ENCODE data around the gene AMBP. TPM values are rescaled to one million over a fixed set of nuclear protein-coding genes. Genes with fewer than 3 reads are reported as not detected.

AMBP gene
- total and polyA plus RNA-seq, 4 donors: 0.23 to 1.7 TPM; not detected in 2

DNA sequence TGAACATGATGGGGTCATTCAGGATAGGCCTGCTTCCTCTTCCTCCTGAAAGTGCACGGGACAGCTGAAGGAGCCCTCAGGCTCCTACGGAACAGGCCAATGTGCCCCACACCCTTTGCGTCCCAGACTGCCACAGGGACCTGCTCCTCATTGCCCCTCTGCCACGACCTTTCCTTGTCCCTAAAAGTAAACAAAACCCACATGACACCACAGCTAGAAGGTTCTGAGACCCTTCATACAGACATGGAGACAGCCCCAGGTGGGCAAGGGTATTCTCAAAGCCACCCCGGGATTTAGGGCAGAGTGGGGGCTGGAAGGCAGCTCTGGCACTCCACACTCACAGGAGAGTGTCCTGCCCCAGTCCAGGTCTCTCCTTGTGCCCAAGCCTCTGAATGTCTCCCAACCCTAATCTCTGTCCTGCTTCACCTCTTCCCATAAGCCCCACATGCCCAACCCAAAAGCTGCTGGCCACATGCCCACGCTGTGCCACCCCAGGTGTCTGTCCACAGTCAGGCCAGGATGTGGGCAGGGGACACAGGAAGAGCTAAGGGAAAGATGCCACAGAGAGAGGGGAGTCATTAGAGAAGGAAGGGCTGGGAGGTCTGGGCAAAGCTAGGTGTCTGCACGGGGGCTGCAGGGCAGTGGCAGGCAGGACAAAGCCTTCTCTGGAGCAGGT is 800 bp downstream of the AMBP start:
- no peaks in the 10 kb centered on the region for H3K36me3 ChIP-seq (ENCODE audit: control insufficient read depth, insufficient read depth, low read length)
- DNase-seq (ENCODE audit: low read depth in 4 of 6, low spot score in 6 of 6): no peak
- 72% methylated on average over 7 of the region's 7 CpGs for WGBS (ENCODE audit: insufficient coverage)
- H3K9me3 ChIP-seq (ENCODE audit: control insufficient read depth, insufficient read depth, low read length): no peaks in the 10 kb centered on the region
- H3K4me1 ChIP-seq (ENCODE audit: control insufficient read depth, insufficient read depth, low read length): peaks cover 12% of the 10 kb centered on the region
- H3K27ac ChIP-seq (ENCODE audit: low read depth, low read length): no peak overlapping the region
- peaks cover 3% of the 10 kb centered on the region for H3K27me3 ChIP-seq (ENCODE audit: control insufficient read depth, insufficient read depth, low read length)
- no peak overlapping the region for H3K4me3 ChIP-seq (ENCODE audit: low read depth, low read length)

DNA sequence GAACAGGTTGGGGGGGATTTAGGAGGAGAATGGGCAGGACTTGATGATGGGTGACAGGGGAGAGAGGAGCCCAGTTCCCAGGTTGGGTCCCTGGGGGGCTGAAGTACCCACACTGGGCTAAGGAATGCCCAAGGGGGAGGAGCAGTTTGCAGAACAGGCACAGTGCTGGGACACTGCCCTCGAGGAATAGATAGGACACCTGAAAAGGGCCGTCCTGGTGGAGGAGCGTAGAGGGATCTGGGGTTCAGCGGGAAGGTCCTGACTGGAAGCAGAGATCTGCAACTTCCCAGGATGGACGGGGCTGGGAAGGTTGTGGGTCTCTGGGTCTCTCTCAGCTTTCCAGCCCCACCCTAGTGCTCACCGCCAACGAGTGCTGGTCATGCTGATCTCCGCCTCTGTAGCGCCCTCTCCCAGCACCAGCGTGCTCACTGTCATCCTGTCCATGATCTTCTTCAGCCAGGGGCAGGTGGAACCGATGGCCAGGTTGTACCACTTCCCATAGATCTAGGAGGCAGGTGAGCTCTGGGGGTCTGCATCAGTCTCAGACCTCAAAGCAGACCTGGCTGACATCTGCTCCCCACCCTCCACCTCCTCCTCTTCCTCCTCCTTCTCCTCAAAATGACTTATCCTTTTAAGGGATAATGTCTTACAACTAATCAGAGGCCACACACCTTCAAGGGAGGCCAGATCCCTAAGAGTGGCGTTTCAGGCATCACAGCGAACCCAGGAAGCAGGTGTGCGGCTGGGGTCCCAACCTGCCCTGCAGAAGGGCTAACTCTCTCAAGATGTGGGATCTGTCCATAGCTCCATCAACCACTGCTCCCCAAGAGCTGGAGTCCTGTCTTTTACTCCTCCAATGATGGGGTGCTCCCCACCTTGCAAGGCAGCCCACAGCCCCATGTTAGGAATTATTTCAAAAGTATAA is 1.6 kb downstream of the AMBP start:
- H3K27me3 ChIP-seq (ENCODE audit: control insufficient read depth, insufficient read depth, low read length): peaks cover 3% of the 10 kb centered on the region
- no peak overlapping the region for H3K27ac ChIP-seq (ENCODE audit: low read depth, low read length)
- no peaks in the 10 kb centered on the region for H3K36me3 ChIP-seq (ENCODE audit: control insufficient read depth, insufficient read depth, low read length)
- H3K4me1 ChIP-seq (ENCODE audit: control insufficient read depth, insufficient read depth, low read length): peaks cover 20% of the 10 kb centered on the region
- no peak overlapping the region for H3K4me3 ChIP-seq (ENCODE audit: low read depth, low read length)
- H3K9me3 ChIP-seq (ENCODE audit: control insufficient read depth, insufficient read depth, low read length): no peaks in the 10 kb centered on the region
- WGBS (ENCODE audit: insufficient coverage): 77% methylated on average over 9 of the region's 14 CpGs
- DNase-seq (ENCODE audit: low read depth in 4 of 6, low spot score in 6 of 6): no peak

DNA sequence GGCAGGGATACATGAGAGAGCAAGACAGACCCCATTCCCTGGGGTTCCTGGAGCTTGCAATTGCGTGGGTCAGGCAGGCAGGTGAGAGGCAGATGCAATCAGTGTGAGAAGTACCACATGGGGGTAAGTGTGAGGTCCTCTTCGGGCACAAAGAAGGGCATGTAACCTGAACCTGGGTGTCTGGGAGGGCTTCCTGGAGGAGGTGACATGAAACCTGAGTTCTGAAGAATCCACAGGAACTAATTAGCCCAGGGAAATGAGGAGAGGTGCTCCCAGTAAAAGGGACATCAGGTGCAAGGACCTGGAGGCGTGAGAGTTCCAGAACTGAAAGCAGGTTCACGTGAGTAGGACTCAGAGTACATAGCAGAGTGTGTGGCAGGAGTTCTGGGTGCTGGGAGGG is 2.5 kb downstream of the AMBP start:
- no peak overlapping the region for H3K4me3 ChIP-seq (ENCODE audit: low read depth, low read length)
- WGBS (ENCODE audit: insufficient coverage): 63% methylated on average over 4 of the region's 4 CpGs

DNA sequence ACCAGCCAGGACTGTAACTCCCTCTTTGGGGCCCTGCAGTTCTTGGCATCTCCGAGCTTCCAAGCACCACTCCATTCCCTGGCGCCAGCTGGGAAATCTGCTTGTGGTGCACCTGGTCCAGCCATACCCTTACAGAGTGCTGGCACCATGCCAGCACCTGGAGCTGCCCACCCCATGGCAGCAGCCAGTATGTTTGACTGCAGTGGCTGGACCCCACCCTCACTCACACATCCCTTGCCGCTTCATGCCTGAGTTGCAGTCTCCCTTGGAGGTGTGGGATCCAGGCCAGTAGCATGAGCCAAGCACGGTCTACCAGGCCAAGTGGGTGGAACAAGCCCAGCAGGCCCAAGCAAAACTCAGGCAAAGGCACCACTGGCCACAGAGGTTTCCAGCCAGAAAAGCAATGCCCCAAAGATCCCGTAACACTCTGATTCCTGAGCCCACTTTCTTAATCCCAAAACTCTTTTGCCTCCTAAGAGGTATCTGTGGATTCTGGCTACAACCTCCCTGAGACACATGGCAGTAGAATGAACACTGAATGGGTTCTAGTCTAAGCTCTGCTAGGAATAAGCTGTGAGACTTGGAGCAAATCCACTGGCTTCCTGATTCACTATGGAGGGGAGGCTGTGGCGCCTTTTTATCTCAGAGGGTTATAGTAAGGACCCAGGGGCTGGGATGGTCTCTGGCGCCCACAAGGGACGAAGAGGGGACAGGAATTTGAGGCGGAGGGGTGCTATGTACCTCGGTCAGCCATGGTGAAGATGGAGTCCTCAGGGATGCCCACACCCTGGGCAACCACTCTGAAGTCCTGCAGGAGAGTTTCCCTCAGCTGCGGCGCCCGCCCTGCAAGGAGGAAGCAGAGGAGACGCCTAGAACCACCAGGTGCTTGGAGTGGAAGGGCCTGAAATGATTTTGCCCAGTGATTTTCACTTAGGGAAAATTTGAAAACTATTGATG is 5.6 kb downstream of the AMBP start:
- Histone ChIP-seq H3K9me3 (ENCODE audit: control insufficient read depth, insufficient read depth, low read length) (no peaks in the 10 kb centered on the region), H3K36me3 (ENCODE audit: control insufficient read depth, insufficient read depth, low read length) (peaks cover 8% of the 10 kb centered on the region), H3K27ac (ENCODE audit: low read depth, low read length) (no peak overlapping the region), H3K4me1 (ENCODE audit: control insufficient read depth, insufficient read depth, low read length) (peaks cover 13% of the 10 kb centered on the region), H3K4me3 (ENCODE audit: low read depth, low read length) (no peak overlapping the region), H3K27me3 (ENCODE audit: control insufficient read depth, insufficient read depth, low read length) (peaks cover 3% of the 10 kb centered on the region)
- DNase-seq (ENCODE audit: low read depth in 4 of 6, low spot score in 6 of 6): peak; percentile 12 to 84 (median 26)
- WGBS (ENCODE audit: insufficient coverage): 60% methylated on average over 13 of the region's 14 CpGs

More for the DNA sequence above, 2.5 kb downstream of the AMBP start:
- DNase-seq (ENCODE audit: low read depth in 4 of 6, low spot score in 6 of 6): no peak
- H3K36me3 ChIP-seq (ENCODE audit: control insufficient read depth, insufficient read depth, low read length): peaks cover 4% of the 10 kb centered on the region
- no peak overlapping the region for H3K27ac ChIP-seq (ENCODE audit: low read depth, low read length)
- H3K9me3 ChIP-seq (ENCODE audit: control insufficient read depth, insufficient read depth, low read length): no peaks in the 10 kb centered on the region
- H3K4me1 ChIP-seq (ENCODE audit: control insufficient read depth, insufficient read depth, low read length): peaks cover 20% of the 10 kb centered on the region
- peaks cover 3% of the 10 kb centered on the region for H3K27me3 ChIP-seq (ENCODE audit: control insufficient read depth, insufficient read depth, low read length)

DNA sequence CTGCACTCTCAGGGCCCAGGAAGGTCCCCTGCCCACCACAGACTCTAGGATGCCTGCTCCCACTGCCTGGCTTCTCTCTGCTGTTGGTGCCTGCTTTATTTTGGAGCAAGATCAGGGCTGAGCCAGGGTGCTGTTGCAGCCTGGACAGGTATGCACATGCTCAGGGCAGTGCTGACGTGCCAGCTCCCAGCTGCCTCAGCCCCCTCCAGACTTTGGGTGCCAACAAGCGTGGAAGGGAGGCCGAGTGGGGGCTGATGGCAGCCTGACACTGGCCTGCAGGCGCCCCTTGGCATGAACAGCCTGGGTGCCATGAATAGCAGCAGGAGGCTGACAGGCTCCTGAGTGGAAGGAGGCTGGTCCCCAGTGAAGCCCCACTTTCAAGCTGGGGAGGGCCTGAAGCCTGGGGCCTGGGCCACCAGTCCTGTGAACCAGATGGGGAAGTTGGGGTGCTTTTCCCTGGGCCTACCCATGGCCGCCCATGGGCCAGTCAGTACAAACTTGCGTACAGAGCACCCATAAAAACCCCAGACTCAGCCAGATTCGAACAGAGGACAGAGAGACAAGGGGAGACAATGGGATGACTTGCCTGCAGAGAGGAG is 6.8 kb downstream of the AMBP start:
- Histone ChIP-seq H3K9me3 (ENCODE audit: control insufficient read depth, insufficient read depth, low read length) (no peaks in the 10 kb centered on the region), H3K27me3 (ENCODE audit: control insufficient read depth, insufficient read depth, low read length) (peaks cover 3% of the 10 kb centered on the region), H3K4me3 (ENCODE audit: low read depth, low read length) (no peak overlapping the region), H3K4me1 (ENCODE audit: control insufficient read depth, insufficient read depth, low read length) (peaks cover 13% of the 10 kb centered on the region), H3K36me3 (ENCODE audit: control insufficient read depth, insufficient read depth, low read length) (peaks cover 8% of the 10 kb centered on the region), H3K27ac (ENCODE audit: low read depth, low read length) (no peak overlapping the region)
- 81% methylated on average over 7 of the region's 7 CpGs for WGBS (ENCODE audit: insufficient coverage)
- no peak for DNase-seq (ENCODE audit: low read depth in 4 of 6, low spot score in 6 of 6)

DNA sequence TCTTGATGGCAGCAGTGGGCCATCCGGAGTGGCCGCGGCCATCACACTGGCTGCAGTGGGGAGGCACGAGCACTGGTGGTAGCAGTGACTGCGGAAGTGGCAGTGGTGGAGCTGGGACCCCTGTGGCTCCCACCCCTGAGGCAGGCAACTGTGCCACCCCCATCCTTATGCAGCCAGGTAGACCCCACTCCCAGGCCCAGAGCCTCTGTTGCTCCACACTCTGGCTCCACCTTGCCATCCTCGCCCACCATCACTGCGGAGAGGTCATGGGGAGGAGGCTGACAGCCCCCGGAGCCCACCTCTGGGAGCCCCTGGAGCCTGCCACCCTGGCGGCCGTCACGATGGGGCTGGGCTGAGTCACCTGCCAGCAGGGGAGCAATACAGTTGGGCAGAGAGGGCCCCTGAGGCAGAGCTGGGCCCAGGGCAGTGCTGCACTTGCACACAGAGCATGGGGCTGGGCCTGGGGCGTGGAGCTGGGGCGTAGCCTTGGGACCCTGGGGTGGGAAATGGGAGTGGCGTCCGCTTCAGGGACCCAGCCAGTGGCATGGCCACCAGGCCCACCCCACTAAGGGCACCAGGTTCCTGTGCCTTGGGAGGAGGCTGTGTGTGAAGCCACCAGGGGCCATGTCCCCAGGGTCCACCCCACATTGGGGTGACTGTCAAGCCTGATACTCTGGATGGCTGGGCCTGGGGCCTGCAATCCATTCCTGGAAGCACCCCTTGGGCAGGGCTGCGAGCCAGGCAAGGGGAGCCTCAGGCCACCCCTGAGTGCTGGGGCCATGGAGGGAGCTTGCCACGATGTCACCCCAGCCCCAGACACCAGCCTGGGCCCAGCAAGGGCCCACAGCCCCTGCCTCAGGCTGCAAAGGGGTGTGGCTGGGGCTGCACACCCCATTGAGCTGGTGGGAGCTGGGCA is 7.7 kb downstream of the AMBP start:
- no peak overlapping the region for H3K4me3 ChIP-seq (ENCODE audit: low read depth, low read length)
- WGBS (ENCODE audit: insufficient coverage): 88% methylated on average over 17 of the region's 17 CpGs
- peaks cover 8% of the 10 kb centered on the region for H3K36me3 ChIP-seq (ENCODE audit: control insufficient read depth, insufficient read depth, low read length)
- no peaks in the 10 kb centered on the region for H3K9me3 ChIP-seq (ENCODE audit: control insufficient read depth, insufficient read depth, low read length)
- DNase-seq (ENCODE audit: low read depth in 4 of 6, low spot score in 6 of 6): no peak
- H3K27ac ChIP-seq (ENCODE audit: low read depth, low read length): no peak overlapping the region
- H3K27me3 ChIP-seq (ENCODE audit: control insufficient read depth, insufficient read depth, low read length): peaks cover 1% of the 10 kb centered on the region
- peaks cover 13% of the 10 kb centered on the region for H3K4me1 ChIP-seq (ENCODE audit: control insufficient read depth, insufficient read depth, low read length)

DNA sequence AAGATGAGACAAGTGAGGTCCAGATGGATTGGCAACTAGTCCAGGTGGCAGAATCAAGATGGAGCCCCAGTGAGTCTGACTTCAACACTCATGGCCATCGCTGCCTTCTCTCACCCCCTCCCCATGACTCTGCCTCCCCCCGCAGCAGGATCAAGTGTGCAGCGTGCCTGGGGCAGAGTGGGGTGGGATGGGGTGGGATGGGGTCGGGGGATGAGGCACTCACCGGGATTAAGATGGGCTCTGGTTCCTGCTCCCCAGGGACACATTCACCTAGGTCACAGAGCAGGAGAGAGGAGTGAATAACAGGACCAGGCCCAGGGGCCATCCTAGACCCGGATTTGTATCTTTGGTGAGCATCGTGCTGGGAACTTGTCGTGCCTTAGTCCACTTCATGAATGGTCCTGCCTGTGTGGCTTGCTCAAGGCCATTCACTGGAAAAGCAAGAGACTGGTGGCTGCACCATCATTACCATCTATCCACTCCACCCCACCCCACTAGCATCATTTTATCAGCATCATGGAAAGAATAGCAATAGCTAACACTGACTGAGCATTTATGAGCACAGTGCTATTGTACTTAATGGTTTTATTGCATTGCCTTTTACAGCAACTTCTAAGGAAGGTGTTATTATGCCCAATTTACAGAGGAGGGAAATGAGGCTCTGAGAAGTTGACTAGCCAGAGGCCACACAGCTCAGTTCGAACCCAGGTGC is 8.5 kb downstream of the AMBP start:
- H3K4me1 ChIP-seq (ENCODE audit: control insufficient read depth, insufficient read depth, low read length): peaks cover 13% of the 10 kb centered on the region
- H3K27me3 ChIP-seq (ENCODE audit: control insufficient read depth, insufficient read depth, low read length): no peaks in the 10 kb centered on the region
- no peaks in the 10 kb centered on the region for H3K9me3 ChIP-seq (ENCODE audit: control insufficient read depth, insufficient read depth, low read length)
- no peak overlapping the region for H3K27ac ChIP-seq (ENCODE audit: low read depth, low read length)
- WGBS (ENCODE audit: insufficient coverage): 50% methylated on average over 5 of the region's 9 CpGs
- H3K36me3 ChIP-seq (ENCODE audit: control insufficient read depth, insufficient read depth, low read length): peaks cover 8% of the 10 kb centered on the region
- no peak overlapping the region for H3K4me3 ChIP-seq (ENCODE audit: low read depth, low read length)
- DNase-seq (ENCODE audit: low read depth in 4 of 6, low spot score in 6 of 6): no peak

DNA sequence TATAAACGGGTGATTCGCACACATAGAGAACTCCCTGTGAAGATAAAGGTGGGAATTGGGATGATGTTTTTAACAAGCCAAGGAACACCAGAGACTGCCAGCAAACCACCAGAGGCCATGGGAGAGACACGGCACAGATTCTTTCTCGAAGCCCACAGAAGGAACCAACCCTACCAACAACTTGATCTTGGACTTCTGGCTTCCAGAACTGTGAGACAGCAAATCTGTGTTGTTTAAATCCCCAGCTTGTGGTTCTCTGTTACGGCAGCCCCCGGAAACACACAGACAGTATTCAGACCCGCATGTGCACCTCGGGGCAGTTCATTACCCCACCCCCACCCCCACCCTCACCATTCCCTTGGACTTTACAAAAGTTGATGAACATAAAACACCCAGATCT is 12.8 kb downstream of the AMBP start:
- Histone ChIP-seq H3K4me1 (ENCODE audit: control insufficient read depth, insufficient read depth, low read length) (peaks cover 4% of the 10 kb centered on the region), H3K36me3 (ENCODE audit: control insufficient read depth, insufficient read depth, low read length) (peaks cover 1% of the 10 kb centered on the region), H3K27me3 (ENCODE audit: control insufficient read depth, insufficient read depth, low read length) (no peaks in the 10 kb centered on the region), H3K9me3 (ENCODE audit: control insufficient read depth, insufficient read depth, low read length) (no peaks in the 10 kb centered on the region), H3K27ac (ENCODE audit: low read depth, low read length) (no peak overlapping the region), H3K4me3 (ENCODE audit: low read depth, low read length) (no peak overlapping the region)
- no peak for DNase-seq (ENCODE audit: low read depth in 4 of 6, low spot score in 6 of 6)
- 83% methylated on average over 7 of the region's 8 CpGs for WGBS (ENCODE audit: insufficient coverage)
